ENCODE results near the gene OR4E2.

Gene OR4E2

GRCh38 chr14:21643407-21643806, 10.2 kb upstream of the OR4E2 start:
- TF ChIP-seq REST (IDR thresholded peaks at IDR 0.05; ENCODE audit: insufficient read depth in 1 of 2, low read depth in 2 of 2, low read length in 2 of 2) (no peak), FOXP2 (optimal IDR thresholded peaks at IDR 0.05; ENCODE audit: borderline replicate concordance, extremely low read depth, extremely low read length, insufficient read depth) (no peak), POLR2AphosphoS5 (IDR thresholded peaks at IDR 0.05; ENCODE audit: low read depth, low read length) (no peak), TAF1 (IDR thresholded peaks at IDR 0.05; ENCODE audit: borderline replicate concordance, insufficient read depth, low read length) (no peak), SIN3A (IDR thresholded peaks at IDR 0.05; ENCODE audit: borderline replicate concordance, insufficient read depth, low read length) (no peak)

DNA sequence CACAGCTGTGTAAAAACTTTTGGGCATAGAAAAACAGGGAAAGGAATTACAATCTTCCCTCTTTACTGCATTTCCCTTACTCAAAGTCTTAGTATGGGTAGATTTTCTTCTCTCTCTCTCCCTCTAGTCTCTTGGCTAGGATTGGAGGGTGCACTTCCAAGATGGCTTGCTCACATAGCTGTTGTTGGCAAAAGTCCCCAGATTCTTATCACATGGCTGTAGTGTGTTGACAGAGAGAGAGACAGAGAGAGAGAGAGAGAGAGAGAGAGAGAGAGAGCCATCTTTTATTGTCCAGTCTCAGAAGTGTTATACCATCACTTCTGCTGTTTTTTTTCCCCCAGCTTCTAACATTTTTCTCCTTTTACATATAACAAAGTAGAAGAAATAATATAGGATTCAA, 6.3 kb upstream of the OR4E2 start:
- TF ChIP-seq FOXP2 (optimal IDR thresholded peaks at IDR 0.05; ENCODE audit: borderline replicate concordance, extremely low read depth, extremely low read length, insufficient read depth) (no peak), REST (IDR thresholded peaks at IDR 0.05; ENCODE audit: insufficient read depth in 1 of 2, low read depth in 2 of 2, low read length in 2 of 2) (no peak), TAF1 (IDR thresholded peaks at IDR 0.05; ENCODE audit: borderline replicate concordance, insufficient read depth, low read length) (no peak)

- TF ChIP-seq SIN3A (IDR thresholded peaks at IDR 0.05; ENCODE audit: borderline replicate concordance, insufficient read depth, low read length) (no peak), REST (IDR thresholded peaks at IDR 0.05; ENCODE audit: insufficient read depth in 1 of 2, low read depth in 2 of 2, low read length in 2 of 2) (no peak), FOXP2 (optimal IDR thresholded peaks at IDR 0.05; ENCODE audit: borderline replicate concordance, extremely low read depth, extremely low read length, insufficient read depth) (no peak), POLR2AphosphoS5 (IDR thresholded peaks at IDR 0.05; ENCODE audit: low read depth, low read length) (no peak), TAF1 (IDR thresholded peaks at IDR 0.05; ENCODE audit: borderline replicate concordance, insufficient read depth, low read length) (no peak)
Measured at GRCh38 chr14:21652209-21652808, 1.3 kb upstream of the OR4E2 start.

- TF ChIP-seq FOXP2 (optimal IDR thresholded peaks at IDR 0.05; ENCODE audit: borderline replicate concordance, extremely low read depth, extremely low read length, insufficient read depth) (no peak), POLR2AphosphoS5 (IDR thresholded peaks at IDR 0.05; ENCODE audit: low read depth, low read length) (no peak), TAF1 (IDR thresholded peaks at IDR 0.05; ENCODE audit: borderline replicate concordance, insufficient read depth, low read length) (no peak), REST (IDR thresholded peaks at IDR 0.05; ENCODE audit: insufficient read depth in 1 of 2, low read depth in 2 of 2, low read length in 2 of 2) (no peak), SIN3A (IDR thresholded peaks at IDR 0.05; ENCODE audit: borderline replicate concordance, insufficient read depth, low read length) (no peak)
Measured at GRCh38 chr14:21654215-21654614, 580 bp downstream of the OR4E2 start.

DNA sequence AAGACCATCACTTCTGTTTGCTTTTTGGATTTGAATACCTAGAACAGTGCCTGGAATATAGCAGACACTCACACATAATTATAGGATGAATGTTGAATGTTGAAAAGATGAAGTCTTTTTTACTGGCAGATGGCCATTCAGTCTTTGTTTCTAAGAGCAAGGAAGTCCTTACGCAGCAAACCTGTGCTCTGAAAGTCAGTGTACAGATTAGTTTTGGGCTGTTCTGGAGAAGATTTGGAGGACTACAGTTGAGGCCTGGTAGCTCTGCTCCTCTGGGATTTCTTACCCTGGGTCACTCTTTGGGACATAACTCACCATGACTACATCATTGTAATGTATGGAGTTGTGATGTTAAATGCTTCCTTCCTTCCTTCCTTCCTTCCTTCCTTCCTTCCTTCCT, 3.3 kb downstream of the OR4E2 start:
- TF ChIP-seq POLR2AphosphoS5 (IDR thresholded peaks at IDR 0.05; ENCODE audit: low read depth, low read length) (no peak), TAF1 (IDR thresholded peaks at IDR 0.05; ENCODE audit: borderline replicate concordance, insufficient read depth, low read length) (no peak), REST (IDR thresholded peaks at IDR 0.05; ENCODE audit: insufficient read depth in 1 of 2, low read depth in 2 of 2, low read length in 2 of 2) (no peak), FOXP2 (optimal IDR thresholded peaks at IDR 0.05; ENCODE audit: borderline replicate concordance, extremely low read depth, extremely low read length, insufficient read depth) (no peak), SIN3A (IDR thresholded peaks at IDR 0.05; ENCODE audit: borderline replicate concordance, insufficient read depth, low read length) (no peak)

Measured in PFSK-1 (cell line).